Peyer's patch (tissue), 4 donors: ENCODE results near the gene ALS2CL. TPM values are rescaled to one million over a fixed set of nuclear protein-coding genes. Genes with fewer than 3 reads are reported as not detected.

Source experiments
- DNase-seq, 3 donors: peaks; one replicate each; pipeline ENCODE4 v3.0.0-alpha.2; 2017 to 2019
- H3K27ac ChIP-seq, 4 donors: fragments of 200-600 bp; sonication (generic); one replicate each; pipeline ENCODE4 v1.5.1; 2016 to 2019
- H3K27me3 ChIP-seq, 2 donors: fragments of 200-600 bp; sonication (generic); one replicate each; pipeline ENCODE4 v1.5.1; 2019
- H3K36me3 ChIP-seq, 3 donors: fragments of 200-600 bp; sonication (generic); one replicate each; pipeline ENCODE4 v1.5.1; 2016 to 2019
- H3K4me1 ChIP-seq, 4 donors: fragments of 200-600 bp; sonication (generic); one replicate each; pipeline ENCODE4 v1.5.1; 2016 to 2019
- H3K4me3 ChIP-seq, 4 donors: fragments of 200-600 bp; sonication (generic); 1 replicate in 3 of 4; 2 replicates in 1 of 4; pipeline ENCODE4 v1.5.1; 2016 to 2019; ENCODE audit warnings: mild to moderate bottlenecking in 1 of 4
- H3K9me3 ChIP-seq, 4 donors: fragments of 200-600 bp; sonication (generic); one replicate each; pipeline ENCODE4 v1.5.1; 2016 to 2019; ENCODE audit warnings: mild to moderate bottlenecking in 1 of 4
- POLR2A ChIP-seq, 2 donors: fragments of 450-650 bp; IDR thresholded peaks; one replicate each; pipeline ENCODE4 v1.5.1; 2017; ENCODE audit warnings: antibody characterized with exemption in 2 of 2, mild to moderate bottlenecking in 2 of 2, moderate library complexity in 2 of 2
- total RNA-seq, 4 donors: library from RNA; depleted of rRNA; stranded (reverse); fragments of >200 nt; gene quantifications; one replicate each; pipeline ENCODE4 v1.1.0, GENCODE V29; 2016
- TF ChIP-seq, protein P1 (sequence below), 6 experiments: fragments of 450-650 bp in 4 of 6; fragments of 200-600 bp in 2 of 6; sonication (generic) in 1 of 6; IDR thresholded peaks; one replicate each; pipeline ENCODE4 v1.5.1; 2017 to 2019; ENCODE audit warnings: antibody characterized with exemption in 6 of 6, mild to moderate bottlenecking in 3 of 6, moderate library complexity in 1 of 6

ALS2CL gene
- total RNA-seq, 4 donors from 2014 or later, result 64.3 to 113 (median 82.7) TPM

DNA sequence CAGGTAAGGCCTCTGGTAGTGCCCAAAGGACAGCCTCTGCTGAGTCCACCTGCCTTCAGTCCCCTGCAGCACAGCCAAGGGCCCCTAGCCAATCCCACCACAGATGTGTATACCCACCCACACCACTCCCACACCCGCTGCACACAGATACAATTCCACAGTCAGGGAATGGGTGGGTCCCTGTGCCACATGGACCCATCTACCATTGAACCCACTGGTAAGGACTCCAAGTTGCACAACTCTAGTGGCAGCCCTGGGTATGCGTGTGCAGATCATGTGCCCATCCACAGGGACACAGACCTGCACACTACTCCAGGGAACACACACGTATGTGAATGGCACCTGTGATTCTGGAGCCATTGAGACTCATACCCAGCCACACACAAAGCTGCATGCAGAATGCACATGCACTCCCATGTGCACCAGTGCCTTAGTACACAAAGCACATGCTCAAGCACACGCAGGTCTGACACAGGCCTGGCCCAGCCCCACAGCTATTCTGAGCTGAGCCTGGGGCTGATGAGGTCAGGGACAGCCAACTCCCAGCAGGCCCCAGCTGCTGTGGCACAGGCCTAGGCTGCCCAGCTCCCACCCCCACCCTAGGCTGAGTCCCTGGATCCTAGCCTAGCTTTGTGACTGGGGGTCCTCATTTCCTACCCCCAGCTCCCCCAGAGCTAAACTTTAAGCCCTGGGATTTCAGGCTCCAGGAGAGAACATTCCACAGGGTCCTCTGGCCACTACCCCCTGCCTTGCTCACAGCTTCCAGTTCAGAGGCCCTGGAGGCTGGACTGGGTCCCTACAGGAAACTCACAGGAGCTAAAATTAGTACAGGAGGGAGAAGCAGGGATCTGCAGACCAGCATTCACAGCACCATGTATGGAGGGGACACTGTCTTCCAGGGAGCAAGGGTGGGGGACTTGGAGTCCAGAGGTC, 2.7 kb upstream of the ALS2CL start:
- DNase-seq, result no peak
- Histone ChIP-seq H3K27me3 (peaks cover 0 to 2% of the 10 kb centered on the region in 2 donors), H3K36me3 (no peaks in the 10 kb centered on the region), H3K4me3 (no peak overlapping the region), H3K9me3 (no peaks in the 10 kb centered on the region), H3K27ac (peak overlapping the region in 3 of 4 donors; percentile 42 to 67 (median 57)), H3K4me1 (peaks cover 0 to 65% (median 22%) of the 10 kb centered on the region in 4 donors)
- TF ChIP-seq POLR2A (IDR thresholded peaks at IDR 0.05), result no peak
- TF ChIP-seq, protein P1, sequence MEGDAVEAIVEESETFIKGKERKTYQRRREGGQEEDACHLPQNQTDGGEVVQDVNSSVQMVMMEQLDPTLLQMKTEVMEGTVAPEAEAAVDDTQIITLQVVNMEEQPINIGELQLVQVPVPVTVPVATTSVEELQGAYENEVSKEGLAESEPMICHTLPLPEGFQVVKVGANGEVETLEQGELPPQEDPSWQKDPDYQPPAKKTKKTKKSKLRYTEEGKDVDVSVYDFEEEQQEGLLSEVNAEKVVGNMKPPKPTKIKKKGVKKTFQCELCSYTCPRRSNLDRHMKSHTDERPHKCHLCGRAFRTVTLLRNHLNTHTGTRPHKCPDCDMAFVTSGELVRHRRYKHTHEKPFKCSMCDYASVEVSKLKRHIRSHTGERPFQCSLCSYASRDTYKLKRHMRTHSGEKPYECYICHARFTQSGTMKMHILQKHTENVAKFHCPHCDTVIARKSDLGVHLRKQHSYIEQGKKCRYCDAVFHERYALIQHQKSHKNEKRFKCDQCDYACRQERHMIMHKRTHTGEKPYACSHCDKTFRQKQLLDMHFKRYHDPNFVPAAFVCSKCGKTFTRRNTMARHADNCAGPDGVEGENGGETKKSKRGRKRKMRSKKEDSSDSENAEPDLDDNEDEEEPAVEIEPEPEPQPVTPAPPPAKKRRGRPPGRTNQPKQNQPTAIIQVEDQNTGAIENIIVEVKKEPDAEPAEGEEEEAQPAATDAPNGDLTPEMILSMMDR (IDR thresholded peaks at IDR 0.05), result no peak

DNA sequence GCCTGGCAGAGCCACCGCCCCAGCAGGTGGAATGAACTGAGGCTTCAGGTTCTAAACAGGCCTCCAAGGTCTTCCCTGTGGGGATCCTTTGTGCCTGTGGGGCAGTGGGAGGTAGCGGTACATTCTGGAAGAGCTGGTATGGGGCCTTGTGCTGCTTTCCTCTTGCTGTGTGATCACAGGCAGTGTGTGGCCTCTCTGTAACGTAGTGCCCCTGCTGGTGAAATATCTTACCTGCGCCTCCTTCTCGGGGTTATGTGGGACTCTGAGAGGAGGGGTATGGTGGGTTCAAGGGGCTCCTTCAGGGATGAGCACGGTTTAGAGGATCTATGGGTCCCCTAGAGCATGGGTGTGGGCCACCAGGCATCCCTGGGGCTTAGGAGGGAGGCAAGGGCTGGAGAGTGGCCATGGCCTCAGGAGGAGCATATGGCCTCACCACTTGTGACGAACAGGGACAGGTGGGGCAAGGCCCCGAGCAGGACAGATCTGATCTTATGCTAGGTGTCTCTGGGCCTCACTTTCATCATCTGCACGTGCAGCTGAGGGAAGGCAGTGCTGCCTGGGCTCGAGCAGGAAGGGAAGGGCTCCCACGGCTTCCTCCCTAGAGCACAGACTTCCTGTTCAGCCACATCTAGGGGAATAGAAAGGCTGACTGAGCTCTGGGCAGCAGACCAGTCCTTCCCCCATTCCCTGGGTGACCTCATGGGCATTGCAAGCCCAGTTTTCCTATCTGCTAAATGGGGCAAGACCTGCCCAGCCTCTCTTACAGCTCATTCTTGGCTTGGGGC, 1.9 kb upstream of the ALS2CL start:
- TF ChIP-seq, protein P1 (IDR thresholded peaks at IDR 0.05), result peak in 4 of 6 experiments; percentile 12 to 38 (median 30)
- no peak for TF ChIP-seq POLR2A (IDR thresholded peaks at IDR 0.05)
- DNase-seq, result peak in 2 of 3 donors; percentile 47 to 72
- Histone ChIP-seq H3K9me3 (no peaks in the 10 kb centered on the region), H3K27me3 (no peaks in the 10 kb centered on the region), H3K4me1 (peaks cover 4 to 64% (median 21%) of the 10 kb centered on the region in 4 donors), H3K27ac (peak overlapping the region in 3 of 4 donors; percentile 42 to 67 (median 57)), H3K4me3 (no peak overlapping the region), H3K36me3 (no peaks in the 10 kb centered on the region)

DNA sequence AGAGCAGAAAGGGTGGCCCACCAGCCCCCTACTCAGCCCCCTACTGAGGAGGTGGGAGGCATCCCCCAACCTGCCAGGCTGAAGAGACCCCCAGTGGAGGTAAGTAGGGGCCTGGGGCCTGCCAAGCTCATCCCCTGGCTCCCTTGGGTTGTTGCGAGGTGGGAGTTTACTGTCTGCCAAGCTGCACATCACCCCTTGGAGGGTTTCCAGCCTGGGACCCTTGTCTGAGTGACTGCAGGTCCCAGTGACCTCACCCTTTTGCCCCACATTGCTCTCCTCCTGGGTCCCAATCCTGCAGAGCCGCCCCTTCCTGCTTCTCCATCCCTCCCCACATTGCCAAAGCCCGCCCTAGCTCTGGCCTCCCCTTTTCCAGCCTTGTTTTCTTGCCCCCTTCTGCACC, 1.0 kb upstream of the ALS2CL start:
- peak overlapping the region in 2 of 4 donors; percentile 42 to 67 for H3K27ac ChIP-seq
- H3K4me1 ChIP-seq, result peaks cover 4 to 59% (median 21%) of the 10 kb centered on the region in 4 donors
- H3K36me3 ChIP-seq, result no peaks in the 10 kb centered on the region
- TF ChIP-seq POLR2A (IDR thresholded peaks at IDR 0.05), result no peak
- TF ChIP-seq, protein P1 (IDR thresholded peaks at IDR 0.05), result no peak
- no peak for DNase-seq
- H3K27me3 ChIP-seq, result no peaks in the 10 kb centered on the region
- H3K9me3 ChIP-seq, result no peaks in the 10 kb centered on the region
- H3K4me3 ChIP-seq, result no peak overlapping the region

DNA sequence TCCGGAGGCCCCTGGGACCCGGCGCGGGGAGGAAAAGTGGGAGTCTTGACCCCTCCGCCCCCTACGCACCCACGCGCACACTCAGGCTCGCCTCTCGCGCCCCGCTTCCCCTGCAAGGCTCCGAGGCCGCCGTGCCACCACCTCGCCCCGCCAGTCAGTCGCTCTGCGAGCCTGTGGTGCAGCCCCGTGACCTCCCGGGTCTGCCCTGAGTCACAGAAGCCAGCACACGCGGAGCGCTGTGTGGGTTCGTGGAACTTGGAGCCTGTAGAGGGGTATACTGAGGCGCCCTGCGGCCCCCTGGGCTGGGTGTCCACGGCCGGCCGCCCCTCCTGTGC, 380 bp upstream of the ALS2CL start:
- Histone ChIP-seq H3K4me1 (peaks cover 4 to 59% (median 21%) of the 10 kb centered on the region in 4 donors), H3K36me3 (no peaks in the 10 kb centered on the region), H3K9me3 (no peaks in the 10 kb centered on the region), H3K27me3 (no peaks in the 10 kb centered on the region), H3K4me3 (peak overlapping the region; percentile 39 to 81 (median 64)), H3K27ac (peak overlapping the region; percentile 66 to 90 (median 74))
- no peak for TF ChIP-seq POLR2A (IDR thresholded peaks at IDR 0.05)
- TF ChIP-seq, protein P1 (IDR thresholded peaks at IDR 0.05), result no peak
- DNase-seq, result peak in 2 of 3 donors; percentile 44 to 68

DNA sequence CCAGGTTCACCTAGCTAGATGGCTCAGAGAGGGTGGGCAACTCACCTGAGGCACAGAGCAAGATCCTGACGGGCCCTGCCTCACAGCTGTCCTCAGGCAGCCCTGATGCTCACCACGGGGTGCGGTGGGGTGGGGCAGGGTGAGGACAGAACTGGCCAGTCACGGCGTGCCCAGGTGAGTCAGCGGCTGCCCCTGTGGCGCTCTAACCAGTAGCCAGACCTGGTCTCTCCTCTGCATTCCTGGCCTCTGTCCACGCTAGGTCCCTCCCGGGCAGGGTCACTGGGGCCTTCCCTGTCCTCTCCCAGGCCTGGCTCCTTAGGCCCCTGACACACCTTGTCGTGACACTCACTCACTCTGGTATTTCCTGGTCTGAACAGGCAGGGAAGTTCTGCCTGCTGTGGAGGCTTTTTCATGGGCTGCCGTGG, 901 bp downstream of the ALS2CL start:
- Histone ChIP-seq H3K9me3 (no peaks in the 10 kb centered on the region), H3K27me3 (no peaks in the 10 kb centered on the region), H3K36me3 (no peaks in the 10 kb centered on the region), H3K27ac (peak overlapping the region; percentile 66 to 90 (median 74)), H3K4me1 (peaks cover 4 to 59% (median 21%) of the 10 kb centered on the region in 4 donors), H3K4me3 (peak overlapping the region; percentile 39 to 81 (median 64))
- TF ChIP-seq, protein P1 (IDR thresholded peaks at IDR 0.05), result no peak
- TF ChIP-seq POLR2A (IDR thresholded peaks at IDR 0.05), result peak; percentile 78 to 82
- peak in 2 of 3 donors; percentile 92 to 93 for DNase-seq
